22Rv1 (cell line): ENCODE data around the gene DIP2B.
"Not testable (repeated sequence)": the region's sequence is repeated elsewhere in the genome, so short reads cannot be mapped to it uniquely, and the experiment has no call there.

Experiments
- H3K27ac ChIP-seq: fragments of 450-650 bp; 2 replicates; pipeline ENCODE4 v1.5.1; 2017
- ZFX ChIP-seq: fragments of 450-650 bp; IDR thresholded peaks from 2 replicates; pipeline ENCODE4 v1.6.1; 2017; ENCODE audit warnings: antibody characterized with exemption, borderline replicate concordance
- TF ChIP-seq, protein P1 (sequence below): fragments of 450-650 bp; IDR thresholded peaks from 2 replicates; pipeline ENCODE4 v1.5.1; 2017; ENCODE audit warnings: mild to moderate bottlenecking

The DIP2B gene

DNA sequence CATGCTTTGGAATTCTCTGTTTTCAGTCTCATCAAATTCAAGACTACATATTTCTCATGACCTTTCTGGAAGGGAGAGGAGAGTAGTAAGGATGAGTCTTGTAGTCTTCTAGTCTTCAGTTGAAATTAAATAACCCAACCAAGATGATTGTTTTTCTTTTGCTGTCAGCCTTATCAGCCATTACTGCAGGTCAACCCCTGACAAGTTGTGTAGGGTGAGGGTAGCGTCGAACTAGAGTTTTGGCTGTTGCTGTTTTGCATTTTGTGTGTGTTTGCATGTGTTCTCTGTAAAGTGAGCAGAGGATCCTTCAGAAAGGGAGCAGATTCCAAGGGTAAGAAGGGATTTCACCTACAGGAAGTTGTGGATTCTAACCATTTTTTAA, 28.4 kb downstream of the DIP2B start:
- TF ChIP-seq, protein P1, sequence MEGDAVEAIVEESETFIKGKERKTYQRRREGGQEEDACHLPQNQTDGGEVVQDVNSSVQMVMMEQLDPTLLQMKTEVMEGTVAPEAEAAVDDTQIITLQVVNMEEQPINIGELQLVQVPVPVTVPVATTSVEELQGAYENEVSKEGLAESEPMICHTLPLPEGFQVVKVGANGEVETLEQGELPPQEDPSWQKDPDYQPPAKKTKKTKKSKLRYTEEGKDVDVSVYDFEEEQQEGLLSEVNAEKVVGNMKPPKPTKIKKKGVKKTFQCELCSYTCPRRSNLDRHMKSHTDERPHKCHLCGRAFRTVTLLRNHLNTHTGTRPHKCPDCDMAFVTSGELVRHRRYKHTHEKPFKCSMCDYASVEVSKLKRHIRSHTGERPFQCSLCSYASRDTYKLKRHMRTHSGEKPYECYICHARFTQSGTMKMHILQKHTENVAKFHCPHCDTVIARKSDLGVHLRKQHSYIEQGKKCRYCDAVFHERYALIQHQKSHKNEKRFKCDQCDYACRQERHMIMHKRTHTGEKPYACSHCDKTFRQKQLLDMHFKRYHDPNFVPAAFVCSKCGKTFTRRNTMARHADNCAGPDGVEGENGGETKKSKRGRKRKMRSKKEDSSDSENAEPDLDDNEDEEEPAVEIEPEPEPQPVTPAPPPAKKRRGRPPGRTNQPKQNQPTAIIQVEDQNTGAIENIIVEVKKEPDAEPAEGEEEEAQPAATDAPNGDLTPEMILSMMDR, result no peak
- TF ChIP-seq ZFX, result no peak
- peak overlapping the region; percentile 85 for H3K27ac ChIP-seq

- no peak for TF ChIP-seq ZFX
- TF ChIP-seq, protein P1, result no peak
- H3K27ac ChIP-seq, result peak overlapping the region; percentile 85
These were observed 29.2 kb downstream of the DIP2B start for GRCh38 chr12:50533971-50534370.

DNA sequence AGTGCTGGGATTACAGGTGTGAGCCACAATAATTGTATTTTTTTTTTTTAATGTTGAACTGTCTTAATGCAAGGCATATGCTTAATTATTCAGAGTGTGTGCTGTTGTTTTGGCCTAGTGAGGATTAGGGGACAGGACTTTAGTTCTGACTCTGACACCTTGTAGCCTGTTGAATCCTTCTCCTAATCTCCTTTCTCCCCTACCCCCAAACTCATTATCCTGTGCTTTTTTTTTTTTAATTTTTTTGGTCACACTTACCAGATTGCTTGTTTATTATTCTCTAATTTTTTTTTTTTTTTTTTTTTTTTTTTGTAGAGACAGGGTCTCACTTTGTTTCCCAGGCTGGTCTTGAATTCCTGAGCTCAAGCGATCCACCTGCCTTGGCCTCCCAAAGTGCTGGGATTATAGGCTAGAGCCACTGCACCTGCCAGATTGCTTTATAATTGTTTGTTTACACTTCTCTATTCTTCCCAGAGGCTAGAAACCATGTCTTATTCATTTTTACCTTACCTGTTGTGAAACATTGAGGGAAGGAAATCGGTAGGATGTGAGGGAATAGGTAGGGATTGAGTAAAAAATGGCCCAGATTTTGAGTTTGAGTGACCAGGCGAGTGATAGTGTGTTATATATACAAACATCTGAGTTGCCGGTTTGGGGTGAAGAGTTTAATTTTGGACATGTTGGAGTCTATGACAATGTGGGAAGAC, 32.2 kb downstream of the DIP2B start:
- no peak for TF ChIP-seq ZFX
- H3K27ac ChIP-seq, result peak overlapping the region; percentile 25

GRCh38 chr12:50537538-50537919, 32.7 kb downstream of the DIP2B start:
- TF ChIP-seq, protein P1, result no peak
- no peak for TF ChIP-seq ZFX
- peak overlapping the region; percentile 25 for H3K27ac ChIP-seq

- TF ChIP-seq ZFX, result no peak
- TF ChIP-seq, protein P1, result no peak
- peak overlapping the region; percentile 25 for H3K27ac ChIP-seq
These were observed 33.4 kb downstream of the DIP2B start for GRCh38 chr12:50538182-50538581.

DNA sequence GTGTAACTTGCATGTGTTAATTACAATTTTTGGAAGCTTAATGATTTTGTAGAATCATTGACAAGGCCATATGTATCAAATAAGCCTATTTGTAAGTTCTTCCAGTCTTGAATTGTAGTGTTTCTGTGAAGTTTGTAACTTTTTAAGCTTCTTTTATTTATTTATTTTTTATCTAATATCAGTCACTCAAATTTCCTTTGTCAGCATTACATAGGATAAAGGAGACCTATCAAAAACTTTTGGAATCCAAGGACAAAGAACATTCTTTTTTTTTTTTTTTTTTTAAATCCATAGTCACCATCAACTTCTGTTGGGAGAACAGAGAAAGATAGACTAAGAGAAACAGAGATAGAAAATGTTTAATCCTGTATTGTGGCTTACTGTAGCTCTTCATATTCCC, 36.4 kb downstream of the DIP2B start:
- TF ChIP-seq, protein P1, result no peak
- no peak overlapping the region for H3K27ac ChIP-seq

GRCh38 chr12:50542448-50542847, 37.7 kb downstream of the DIP2B start:
- H3K27ac ChIP-seq, result no peak overlapping the region
- TF ChIP-seq, protein P1, result no peak
- no peak for TF ChIP-seq ZFX

GRCh38 chr12:50543188-50543587, 38.4 kb downstream of the DIP2B start:
- H3K27ac ChIP-seq, result not testable (repeated sequence)
